GM21529 (cell line): ENCODE data around the gene SS18L1.
A peak's percentile ranks its signal among the peaks of the same experiment; 100 is the strongest.
"Not testable (repeated sequence)": the region's sequence is repeated elsewhere in the genome, so short reads cannot be mapped to it uniquely, and the experiment has no call there.

Experiments used
- ATAC-seq: cut with Tn5 transposase; IDR thresholded peaks from one replicate; pipeline ENCODE4 v1.9.1; 2021; ENCODE audit not compliant: unreplicated experiment

SS18L1 gene, protein sequence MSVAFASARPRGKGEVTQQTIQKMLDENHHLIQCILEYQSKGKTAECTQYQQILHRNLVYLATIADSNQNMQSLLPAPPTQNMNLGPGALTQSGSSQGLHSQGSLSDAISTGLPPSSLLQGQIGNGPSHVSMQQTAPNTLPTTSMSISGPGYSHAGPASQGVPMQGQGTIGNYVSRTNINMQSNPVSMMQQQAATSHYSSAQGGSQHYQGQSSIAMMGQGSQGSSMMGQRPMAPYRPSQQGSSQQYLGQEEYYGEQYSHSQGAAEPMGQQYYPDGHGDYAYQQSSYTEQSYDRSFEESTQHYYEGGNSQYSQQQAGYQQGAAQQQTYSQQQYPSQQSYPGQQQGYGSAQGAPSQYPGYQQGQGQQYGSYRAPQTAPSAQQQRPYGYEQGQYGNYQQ

DNA sequence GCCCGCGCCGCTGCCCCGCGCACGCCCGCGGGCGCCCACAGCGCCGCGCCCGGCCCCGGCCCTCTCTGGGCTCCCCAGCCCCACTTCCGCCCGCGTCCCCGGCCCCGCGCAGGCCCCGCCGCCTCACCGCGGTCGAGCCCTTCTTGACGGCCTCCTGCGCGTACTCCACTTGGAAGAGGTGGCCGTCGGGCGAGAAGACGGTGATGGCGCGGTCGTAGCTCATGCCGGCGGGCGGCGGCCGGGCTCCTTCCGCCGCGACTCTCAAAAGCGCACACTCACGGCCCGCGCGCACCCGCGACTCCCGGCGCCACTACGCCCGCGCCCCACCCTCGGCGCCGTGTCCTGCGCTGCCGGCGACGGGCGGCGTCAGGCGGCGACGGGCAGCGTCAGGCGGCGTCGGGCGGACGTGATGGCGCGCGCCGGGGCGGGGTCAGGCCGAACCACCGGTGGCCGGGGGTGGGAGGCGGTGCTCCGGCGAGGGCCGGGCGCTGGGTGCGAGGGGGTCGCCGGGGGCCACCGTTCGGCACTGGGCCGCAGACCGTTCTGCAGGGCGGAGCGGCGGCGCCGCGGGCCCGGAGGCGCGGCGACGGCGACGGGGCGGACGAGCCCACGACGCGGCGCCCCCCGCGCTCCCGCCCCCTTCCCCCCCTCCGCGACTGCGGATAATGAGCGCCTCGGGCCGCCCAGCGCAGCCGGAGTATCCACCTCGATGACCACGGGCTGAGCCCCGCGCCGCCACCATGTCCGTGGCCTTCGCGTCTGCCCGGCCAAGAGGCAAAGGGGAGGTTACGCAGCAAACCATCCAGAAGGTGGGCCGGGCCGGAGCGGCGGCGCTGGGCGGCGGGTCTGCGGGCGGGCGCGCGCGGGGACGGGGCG lies at the start of gene SS18L1, which contains the start of gene PSMA7:
Gene SS18L1, plus strand, starts transcription at position 689 of the 876 bp plus-strand sequence. Its CDS starts 52 bp downstream, at position 741.
Gene PSMA7, minus strand, starts transcription at position 314 of the 876 bp plus-strand sequence. Its CDS starts 91 bp downstream, at position 223.
- ATAC-seq, result peak; percentile 76

DNA sequence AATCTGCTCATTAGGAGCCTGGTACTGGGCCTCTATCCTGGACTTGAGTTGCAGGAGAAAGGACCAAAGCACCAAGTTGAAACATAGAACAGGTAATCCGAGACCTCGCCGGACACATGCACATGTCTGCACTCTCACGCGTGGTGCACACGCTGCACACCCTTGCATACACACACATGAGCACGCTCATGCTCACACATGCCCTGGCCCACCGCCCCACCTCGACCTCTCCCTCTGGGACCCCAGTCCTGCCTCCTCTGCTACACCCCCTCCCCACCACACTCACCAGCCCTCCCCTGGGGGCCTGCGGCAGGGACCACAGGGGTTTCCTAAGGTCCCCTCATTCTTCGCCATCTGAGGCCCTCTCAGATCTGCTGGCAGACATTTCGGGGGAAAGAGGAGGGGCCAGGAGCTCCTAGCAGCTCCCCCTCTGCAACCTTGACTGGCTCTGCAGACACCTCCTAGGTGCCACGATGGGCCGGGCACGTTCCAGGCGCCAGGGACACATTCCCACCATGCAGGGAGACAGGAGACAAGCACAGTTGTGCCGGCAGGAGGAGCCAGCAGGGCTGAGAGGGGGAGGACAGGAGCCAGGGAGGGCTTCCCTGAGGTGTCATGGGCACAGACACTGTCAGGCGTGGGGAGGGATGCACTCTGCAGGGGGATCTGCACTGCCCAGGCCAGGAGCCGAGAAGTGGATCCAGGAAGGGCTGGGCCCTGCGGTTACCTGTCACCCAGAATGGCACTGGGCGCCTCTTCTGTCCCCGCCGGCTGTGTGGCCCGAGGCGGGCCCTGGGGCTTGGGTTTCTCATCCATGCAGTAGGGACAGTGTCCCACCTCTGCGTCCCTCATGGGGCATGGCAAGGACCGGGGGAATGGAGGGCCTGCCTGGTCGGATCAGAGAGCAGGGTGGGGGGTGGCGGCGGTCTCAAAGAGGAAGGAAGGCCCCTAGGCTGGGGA lies 46.9 kb upstream of the SS18L1 start:
- no peak for ATAC-seq

GRCh38 chr20:62097881-62098407 lies 45.6 kb upstream of the SS18L1 start:
- no peak for ATAC-seq

DNA sequence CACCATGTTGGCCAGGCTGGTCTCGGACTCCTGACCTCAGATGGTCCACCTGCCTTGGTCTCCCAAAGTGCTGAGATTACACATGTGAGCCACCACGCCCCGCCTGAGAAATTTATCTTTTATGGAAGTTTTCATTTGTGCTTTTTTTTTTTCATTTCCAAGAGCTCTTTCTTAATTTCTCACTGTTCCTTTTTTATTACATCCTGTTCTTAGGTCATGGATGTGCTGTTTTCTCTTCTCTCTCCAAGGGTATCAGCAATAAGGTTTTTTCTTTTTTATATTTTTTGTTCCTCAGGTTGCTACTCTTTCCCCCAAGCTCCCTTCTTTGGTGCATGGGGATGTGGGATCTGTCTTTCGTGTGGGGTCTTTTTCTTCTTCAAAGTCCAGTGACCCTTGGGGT lies 42.5 kb upstream of the SS18L1 start:
- ATAC-seq, result no peak

GRCh38 chr20:62103508-62104233 lies 39.9 kb upstream of the SS18L1 start:
- ATAC-seq, result no peak

DNA sequence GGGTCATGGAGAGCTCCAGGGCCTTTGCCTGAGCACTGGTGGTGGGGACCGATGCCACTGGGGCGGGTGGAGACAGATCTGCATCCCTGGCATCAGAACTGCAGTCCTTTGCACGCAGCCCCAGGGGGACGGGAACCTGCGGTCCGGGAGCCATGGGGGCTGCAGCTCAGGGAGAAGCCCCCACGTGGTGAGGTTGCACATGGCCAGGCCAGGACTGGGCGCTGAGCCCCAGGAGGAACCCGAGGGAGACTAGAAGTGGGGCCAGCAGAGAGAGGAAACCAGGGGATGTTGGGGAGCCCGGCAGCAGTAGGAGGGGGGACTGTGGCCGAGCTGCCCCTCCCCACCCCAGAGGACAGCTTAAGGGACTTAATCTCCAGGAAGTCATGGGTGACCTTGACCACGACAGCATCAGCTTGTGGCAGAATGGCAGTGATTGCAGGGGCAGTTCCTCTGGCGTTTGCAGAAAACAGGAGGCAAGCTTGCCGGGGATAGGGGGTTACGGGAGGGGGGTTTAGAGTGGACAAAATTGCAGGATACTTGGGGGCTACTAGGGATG lies 39.3 kb upstream of the SS18L1 start:
- no peak for ATAC-seq

GRCh38 chr20:62104791-62105345 lies 38.7 kb upstream of the SS18L1 start:
- ATAC-seq, result no peak

DNA sequence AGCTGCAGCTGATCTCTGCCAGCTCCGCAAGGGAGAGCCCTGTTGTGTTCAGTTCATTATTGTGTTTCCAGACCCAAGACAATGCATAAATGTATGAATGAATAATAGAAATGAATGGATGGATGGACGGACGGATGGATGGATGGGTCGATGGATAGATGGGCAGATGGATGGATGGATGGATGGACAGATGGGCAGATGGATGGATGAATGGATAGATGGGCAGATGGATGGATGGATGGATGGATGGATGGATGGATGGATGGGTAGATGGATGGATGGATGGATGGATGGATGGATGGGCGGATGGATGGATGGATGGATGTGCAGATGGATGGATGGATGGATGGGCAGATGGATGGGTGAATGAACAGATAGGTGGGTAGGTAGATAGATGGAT lies 38.0 kb upstream of the SS18L1 start:
- ATAC-seq, result no peak

- no peak for ATAC-seq
Observed at GRCh38 chr20:62111148-62111547, 32.4 kb upstream of the SS18L1 start.

- no peak for ATAC-seq
Observed at GRCh38 chr20:62112368-62112767, 31.2 kb upstream of the SS18L1 start.

- no peak for ATAC-seq
Observed at GRCh38 chr20:62114894-62115293, 28.7 kb upstream of the SS18L1 start.

DNA sequence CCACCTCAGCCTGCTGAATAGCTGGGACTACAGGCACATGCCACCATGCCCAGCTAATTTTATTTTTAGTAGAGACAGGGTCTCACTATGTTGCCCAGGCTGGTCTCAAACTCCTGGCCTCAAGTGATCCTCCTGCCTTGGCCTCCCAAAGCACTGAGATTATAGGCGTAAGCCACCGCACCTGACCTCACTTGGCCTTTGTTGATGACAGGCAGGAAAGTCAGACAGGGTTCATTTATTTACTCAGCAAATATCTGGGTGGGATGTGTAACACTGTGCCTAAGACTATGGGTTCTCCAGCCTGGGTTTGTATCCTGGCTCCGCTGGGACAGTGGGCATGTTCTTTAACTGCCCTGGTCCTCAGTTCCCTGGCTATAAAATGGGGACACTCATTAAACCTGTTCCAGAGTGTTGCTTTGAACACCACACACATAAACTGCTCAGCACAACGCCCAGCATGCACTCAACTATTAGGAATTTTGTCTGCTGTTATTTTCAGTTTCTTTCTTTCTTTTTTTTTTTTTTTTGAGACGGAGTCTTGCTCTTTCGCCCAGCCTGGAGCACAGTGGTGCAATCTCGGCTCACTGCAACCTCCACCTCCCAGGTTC lies 27.7 kb upstream of the SS18L1 start:
- ATAC-seq, result not testable (repeated sequence)

DNA sequence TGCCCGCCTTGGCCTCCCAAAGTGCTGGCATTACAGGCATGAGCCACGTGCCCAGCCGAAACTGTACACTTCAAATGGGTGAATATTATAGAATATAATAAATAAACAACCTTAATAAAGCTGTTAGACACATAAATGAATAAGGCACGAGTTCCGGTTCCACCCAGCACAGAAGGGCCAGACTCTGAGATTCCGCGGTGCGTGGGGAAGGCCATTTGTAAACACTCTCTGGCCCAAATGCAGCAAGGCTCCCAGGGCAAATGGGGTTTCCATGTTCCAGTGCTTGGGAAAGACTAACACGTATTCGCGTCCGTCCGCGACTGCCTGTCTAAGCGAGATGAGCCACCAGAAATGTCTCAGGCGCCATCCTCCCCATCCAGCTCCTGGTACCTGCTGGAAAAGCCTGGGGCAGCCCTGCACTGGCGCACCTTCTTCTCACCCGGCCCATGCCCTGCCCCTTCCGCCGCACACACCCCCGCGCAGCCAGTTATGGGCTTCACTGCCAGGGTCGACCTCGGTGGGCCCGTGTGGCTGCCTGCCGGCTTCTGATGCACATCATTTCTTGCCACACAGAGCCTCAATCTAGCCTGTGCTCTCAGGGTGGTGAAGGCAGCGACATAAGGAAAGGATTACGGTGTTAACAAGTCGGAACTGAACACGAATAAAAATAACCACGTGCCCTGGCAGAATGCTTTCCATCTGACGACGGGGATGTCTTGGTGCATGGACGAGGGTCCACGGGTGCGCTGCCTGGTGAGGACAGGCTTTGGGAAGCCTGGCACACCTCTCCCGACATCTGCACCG lies 26.8 kb upstream of the SS18L1 start:
- no peak for ATAC-seq

DNA sequence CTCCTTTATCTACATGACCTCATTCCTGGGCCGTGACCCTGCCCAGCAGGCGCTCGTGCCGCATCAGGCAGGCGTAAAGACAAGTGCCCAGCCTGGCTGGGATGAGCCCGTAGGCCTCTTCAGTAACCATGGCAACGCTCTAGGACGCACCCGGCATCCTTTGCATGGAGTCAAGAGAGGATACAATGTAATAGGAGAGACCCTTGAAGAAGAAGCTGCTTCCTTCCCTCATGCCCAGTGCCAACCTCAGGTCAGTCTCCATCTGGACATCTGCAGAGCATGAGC lies 26.3 kb upstream of the SS18L1 start:
- no peak for ATAC-seq

- ATAC-seq, result no peak
Observed at GRCh38 chr20:62117658-62118057, 25.9 kb upstream of the SS18L1 start.

DNA sequence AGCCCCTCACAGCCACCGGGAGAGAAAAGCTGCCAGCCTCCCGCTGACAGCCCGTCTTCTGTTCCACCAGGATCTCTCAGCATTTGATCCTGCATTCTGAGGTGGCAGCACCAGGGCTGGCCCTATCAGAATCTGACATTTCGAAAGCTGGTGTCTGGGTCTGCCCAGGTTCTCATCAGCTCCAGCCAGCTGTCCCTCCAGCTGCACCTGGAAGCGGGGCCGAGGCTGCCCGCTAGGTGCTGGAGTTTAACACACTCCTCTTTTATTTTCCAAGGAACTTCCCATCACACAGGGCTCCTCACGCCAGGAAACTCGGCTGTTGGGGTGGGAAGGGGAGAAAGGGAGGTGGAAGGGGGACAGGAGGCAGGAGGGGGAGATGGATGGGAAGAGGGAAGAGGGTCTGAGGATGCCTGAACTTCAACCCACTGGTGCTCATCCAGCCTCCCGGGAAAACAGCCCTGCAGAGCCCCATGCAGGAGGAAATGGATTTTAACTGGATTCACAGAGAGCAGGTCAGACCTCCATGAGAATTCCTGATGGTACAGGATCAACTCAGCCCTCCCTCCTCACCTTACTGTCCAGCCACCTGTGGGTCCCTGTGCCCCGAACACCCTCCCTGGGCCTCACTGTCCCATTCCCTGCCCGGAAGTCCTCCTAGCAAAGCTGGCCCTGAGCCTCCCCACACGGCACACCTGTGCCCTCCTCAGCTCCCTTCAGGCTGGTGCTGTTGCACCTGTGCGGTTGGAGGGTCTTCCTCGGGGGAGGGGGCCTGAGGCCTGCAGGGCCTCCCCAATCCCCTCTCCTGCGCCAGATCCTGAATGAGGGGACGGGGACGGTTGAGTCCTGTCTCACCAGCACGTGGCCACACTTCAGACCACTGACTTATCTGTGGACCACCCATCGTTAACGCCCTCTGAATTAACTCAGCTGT lies 25.2 kb upstream of the SS18L1 start:
- no peak for ATAC-seq

DNA sequence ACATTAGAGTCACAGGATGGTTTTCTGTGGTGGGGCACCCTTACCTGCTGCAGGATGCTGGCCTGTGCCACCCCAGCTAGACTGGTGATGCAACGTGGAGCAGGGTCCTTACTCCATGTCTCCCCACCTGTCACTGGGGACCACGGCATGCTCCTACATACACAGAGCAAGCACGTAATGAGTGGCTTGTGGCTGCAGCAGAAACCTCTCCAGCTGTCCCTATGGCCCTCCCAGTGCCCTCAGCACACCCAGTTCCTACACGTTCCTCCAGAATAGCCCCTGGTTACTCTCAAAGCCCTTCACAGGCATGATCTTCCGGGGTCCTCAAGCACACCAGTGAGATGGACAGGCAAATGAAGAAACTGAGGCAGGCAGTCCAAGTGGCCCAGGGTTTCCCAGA lies 24.5 kb upstream of the SS18L1 start:
- no peak for ATAC-seq
